B cell (primary cell): ENCODE measurements around the gene C2orf81. TPM values are rescaled to one million over a fixed set of nuclear protein-coding genes. Genes with fewer than 3 reads are reported as not detected.
A peak's percentile ranks its signal among the peaks of the same experiment; 100 is the strongest.
"Not testable (repeated sequence)": the region's sequence is repeated elsewhere in the genome, so short reads cannot be mapped to it uniquely, and the experiment has no call there.

Source experiments
- ATAC-seq: fragments of 200-7000 bp; cut with Tn5 transposase; one replicate; pipeline ENCODE4 v1.10.0; 2021; ENCODE audit warnings: low read depth, mild to moderate bottlenecking, moderate number of reproducible peaks, moderate library complexity
- CTCF ChIA-PET: fragments of 350-600 bp; sonication (Branson Sonifier 250); formaldehyde crosslinking; loops from one replicate; lab custom pipeline; 2021; ENCODE audit warnings: antibody characterized with exemption, inconsistent platforms; lab: Charles Lee
- POLR2A ChIA-PET: fragments of 350-600 bp; sonication (Branson Sonifier 250); formaldehyde crosslinking; loops from one replicate; lab custom pipeline; 2021; ENCODE audit warnings: antibody characterized with exemption; lab: Charles Lee
- DNase-seq: peaks from one replicate; pipeline ENCODE4 v3.0.0; 2013
- H2AFZ ChIP-seq: 2 replicates; pipeline ENCODE4 v1.6.1; 2012; ENCODE audit warnings: mild to moderate bottlenecking, low read depth, low read length; ENCODE audit not compliant: insufficient read depth, poor library complexity, severe bottlenecking
- H3K27ac ChIP-seq, 2 donors: 1 replicate in 1 of 2; 2 replicates in 1 of 2; pipeline ENCODE4 v1.5.1; 2012 to 2013; ENCODE audit warnings: low read length in 2 of 2, mild to moderate bottlenecking in 2 of 2, moderate library complexity in 1 of 2
- H3K27me3 ChIP-seq, 4 experiments: fragments of 200-600 bp in 1 of 4; sonication (generic) in 1 of 4; replicated peaks in 1 of 4; 1 replicate in 2 of 4; 2 replicates in 2 of 4; pipeline versions ENCODE4 v1.6.1 to v1.7.0; 2013 to 2016; ENCODE audit warnings: low read length in 3 of 4, mild to moderate bottlenecking in 2 of 4, mixed read lengths in 1 of 4, moderate library complexity in 1 of 4; ENCODE audit not compliant: insufficient read depth in 4 of 4, control insufficient read depth in 3 of 4; ENCODE audit errors: control extremely low read depth in 1 of 4
- H3K36me3 ChIP-seq, 2 experiments: replicated peaks in 1 of 2; 1 replicate in 1 of 2; 2 replicates in 1 of 2; pipeline versions ENCODE4 v1.6.1 to v1.7.1; 2013; ENCODE audit warnings: low read length in 1 of 2; ENCODE audit not compliant: insufficient read depth in 2 of 2, control insufficient read depth in 1 of 2; ENCODE audit errors: control extremely low read depth in 1 of 2, extremely low read depth in 1 of 2
- H3K4me1 ChIP-seq, 2 donors: fragments of 200-600 bp in 1 of 2; sonication (generic) in 1 of 2; 1 replicate in 1 of 2; 2 replicates in 1 of 2; pipeline versions ENCODE4 v1.5.1 to v1.6.1; 2013 to 2017; ENCODE audit warnings: low read length in 2 of 2; ENCODE audit not compliant: control insufficient read depth in 2 of 2, insufficient read depth in 2 of 2
- H3K4me2 ChIP-seq: replicated peaks from 2 replicates; pipeline ENCODE3; 2012; ENCODE audit warnings: mild to moderate bottlenecking, low read depth, low read length; ENCODE audit not compliant: poor library complexity, severe bottlenecking
- H3K4me3 ChIP-seq, 5 experiments: fragments of 200-600 bp in 1 of 5; sonication (generic) in 1 of 5; 1 replicate in 3 of 5; 2 replicates in 2 of 5; pipeline versions ENCODE4 v1.5.1 to v1.7.0; 2011 to 2016; ENCODE audit warnings: low read length in 4 of 5, mild to moderate bottlenecking in 4 of 5, low read depth in 2 of 5, control low read depth in 1 of 5, moderate library complexity in 1 of 5; ENCODE audit not compliant: insufficient read depth in 1 of 5; ENCODE audit errors: control extremely low read depth in 1 of 5, extremely low read depth in 1 of 5
- H3K79me2 ChIP-seq: fragments of 200-600 bp; sonication (generic); one replicate; pipeline ENCODE4 v1.6.0; 2016; ENCODE audit warnings: low read length; ENCODE audit not compliant: control insufficient read depth, insufficient read depth
- H3K9ac ChIP-seq: fragments of 200-600 bp; sonication (generic); 2 replicates; pipeline ENCODE4 v1.6.1; 2017; ENCODE audit warnings: mild to moderate bottlenecking, low read length, moderate library complexity
- H3K9me3 ChIP-seq, 3 donors: one replicate each; pipeline versions ENCODE4 v1.6.1 to v1.7.1; 2013; ENCODE audit warnings: low read length in 2 of 3; ENCODE audit not compliant: control insufficient read depth in 2 of 3, insufficient read depth in 1 of 3; ENCODE audit errors: control extremely low read depth in 1 of 3
- H4K20me1 ChIP-seq: 2 replicates; pipeline ENCODE4 v1.6.0; 2012; ENCODE audit warnings: mild to moderate bottlenecking, low read length; ENCODE audit not compliant: insufficient read depth, control insufficient read depth, poor library complexity, severe bottlenecking
- H3K27ac Mint-ChIP-seq: one replicate; pipeline ENCODE4 v1.8.0; 2021; ENCODE audit warnings: mixed read lengths
- H3K27me3 Mint-ChIP-seq: one replicate; pipeline ENCODE4 v1.8.0; 2021; ENCODE audit warnings: mixed read lengths
- H3K4me1 Mint-ChIP-seq: one replicate; pipeline ENCODE4 v1.8.0; 2021; ENCODE audit warnings: mixed read lengths
- H3K4me3 Mint-ChIP-seq: one replicate; pipeline ENCODE4 v1.8.0; 2021; ENCODE audit warnings: mixed read lengths
- H3K9me3 Mint-ChIP-seq: one replicate; pipeline ENCODE4 v1.8.0; 2022; ENCODE audit warnings: mixed read lengths; ENCODE audit not compliant: insufficient read depth
- CTCF ChIP-seq: fragments of 200-600 bp; IDR thresholded peaks from one replicate; pipeline ENCODE4 v1.8.0; 2022; ENCODE audit warnings: antibody characterized with exemption, mild to moderate bottlenecking
- EZH2 ChIP-seq: IDR thresholded peaks from 2 replicates; pipeline ENCODE4 v1.6.1; 2012; ENCODE audit warnings: borderline replicate concordance, low read depth, mild to moderate bottlenecking, moderate library complexity, low read length; ENCODE audit not compliant: insufficient read depth, poor library complexity, severe bottlenecking
- WGBS: methylation state at CpG from one replicate; pipeline ENCODE4 v1.1.5; 2013; ENCODE audit warnings: missing lambda C conversion rate; ENCODE audit not compliant: insufficient coverage; 5-methylcytosine and 5-hydroxymethylcytosine counted together
- intact Hi-C: fragments of 100-400 bp; cut with micrococcal nuclease; formaldehyde crosslinking; loops from one replicate; pipeline ENCODE4 v1.10.0; 2022
- polyA plus RNA-seq: library from polyadenylated mRNA; depleted of rRNA; stranded (reverse); fragments of >200 nt; gene quantifications from 2 replicates; pipeline ENCODE4 v1.2.3, GENCODE V29; 2012
- total RNA-seq, 2 donors: library from RNA; stranded (reverse); fragments of 120-200 nt in 1 of 2; gene quantifications; 1 replicate in 1 of 2; 2 replicates in 1 of 2; pipeline versions ENCODE4 v1.2.3 to v1.2.4, GENCODE V29; 2013 to 2022

C2orf81 gene
- total and polyA plus RNA-seq, 2 donors (not counting 1 experiment from before 2014, with no cell fraction given): 5.4 to 8.6 TPM

DNA sequence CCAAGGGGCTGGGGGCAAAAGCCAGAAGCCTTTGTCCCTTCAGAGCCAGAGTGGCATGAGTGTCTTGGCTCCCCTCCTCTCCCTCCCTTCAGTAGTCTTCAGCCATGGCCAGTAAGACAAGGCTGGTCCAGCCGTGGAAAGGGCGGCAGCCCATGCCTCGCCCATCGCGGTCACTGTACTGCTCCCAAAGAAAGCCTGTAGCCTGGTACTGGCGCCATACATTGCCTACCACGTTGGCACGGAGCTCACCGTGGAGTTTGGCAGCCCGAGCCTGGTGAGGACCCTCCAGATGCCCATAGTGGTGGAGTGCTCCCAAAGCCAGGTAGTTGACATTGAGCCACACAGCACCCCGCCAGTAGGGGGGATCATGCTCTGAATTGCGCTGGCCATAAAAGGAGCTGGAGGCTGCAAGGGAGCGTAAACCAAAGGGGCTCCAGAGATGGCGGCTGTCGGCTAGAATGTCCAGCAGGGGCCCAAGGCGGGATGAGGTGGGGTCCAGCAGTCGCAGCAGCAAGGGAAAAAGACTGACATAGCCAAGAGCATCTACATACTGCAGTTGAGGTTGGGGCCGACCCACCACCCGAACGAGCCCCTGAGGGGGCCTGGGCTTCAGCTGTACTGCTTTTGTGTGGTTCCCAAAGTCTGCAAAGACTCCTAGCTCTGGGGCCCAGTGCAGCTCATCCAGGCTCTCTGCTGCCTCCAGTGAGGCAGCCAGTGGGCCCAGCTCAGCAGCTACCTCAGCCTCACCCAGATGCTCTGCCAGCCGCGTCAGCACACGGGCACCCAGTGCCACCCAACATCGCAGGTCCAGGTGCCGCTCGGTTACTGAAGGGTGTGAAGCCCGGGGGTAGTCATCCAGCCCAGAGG, 40.0 kb upstream of the C2orf81 start:
- Histone ChIP-seq H3K4me2 (no peak overlapping the region), H3K4me3 (no peak overlapping the region), H3K27me3 (no peaks in the 10 kb centered on the region), H3K36me3 (peaks cover 0 to 20% of the 10 kb centered on the region in 2 experiments), H4K20me1 (peaks cover 16% of the 10 kb centered on the region), H3K9me3 (no peaks in the 10 kb centered on the region), H3K27ac (no peak overlapping the region), H3K9ac (no peak overlapping the region), H2AFZ (no peak overlapping the region), H3K4me1 (peaks cover 27 to 37% of the 10 kb centered on the region in 2 donors), H3K79me2 (peaks cover 44% of the 10 kb centered on the region)
- ChIA-PET POLR2A (interaction anchor here (0.5 to 0.6 kb wide), 2 partner anchors 12 to 280 kb away, joined by 3 to 8 read pairs; no protein-coding TSS in a partner anchor), CTCF (no interaction called here)
- Mint-ChIP-seq H3K27me3 (no peaks in the 10 kb centered on the region), H3K27ac (peak overlapping the region; percentile 65), H3K9me3 (no peaks in the 10 kb centered on the region), H3K4me3 (no peak overlapping the region), H3K4me1 (peaks cover 51% of the 10 kb centered on the region)
- TF ChIP-seq CTCF: no peak
- no peak for TF ChIP-seq EZH2
- ATAC-seq (no peak), DNase-seq (peak; percentile 17)
- 95% methylated on average over 23 of the region's 27 CpGs for WGBS
- intact Hi-C loops: no loop called here

GRCh38 chr2:74460187-74460586, 38.8 kb upstream of the C2orf81 start:
- H3K9ac ChIP-seq, H3K27me3 Mint-ChIP-seq, H3K27me3 ChIP-seq, H2AFZ ChIP-seq, ATAC-seq, H3K27ac ChIP-seq, DNase-seq, H3K4me2 ChIP-seq, H3K9me3 ChIP-seq, H3K9me3 Mint-ChIP-seq, H3K4me3 ChIP-seq, CTCF ChIA-PET, intact Hi-C loops: not testable (repeated sequence)
- POLR2A ChIA-PET: interaction anchor here (0.6 to 6.0 kb wide), 3 partner anchors 12 to 22 kb away, joined by 3 to 63 read pairs (median 56); partner anchors contain the start of genes CCDC142, MRPL53 and TTC31
- Histone ChIP-seq H4K20me1 (peaks cover 21% of the 10 kb centered on the region), H3K36me3 (peaks cover 0 to 24% of the 10 kb centered on the region in 2 experiments), H3K4me1 (peaks cover 35 to 42% of the 10 kb centered on the region in 2 donors), H3K79me2 (peaks cover 43% of the 10 kb centered on the region)
- Mint-ChIP-seq H3K27ac (peak overlapping the region; percentile 6), H3K4me3 (peak overlapping the region; percentile 94), H3K4me1 (peaks cover 53% of the 10 kb centered on the region)
- WGBS: no CpG with 5 or more reads among the region's 10 CpGs

DNA sequence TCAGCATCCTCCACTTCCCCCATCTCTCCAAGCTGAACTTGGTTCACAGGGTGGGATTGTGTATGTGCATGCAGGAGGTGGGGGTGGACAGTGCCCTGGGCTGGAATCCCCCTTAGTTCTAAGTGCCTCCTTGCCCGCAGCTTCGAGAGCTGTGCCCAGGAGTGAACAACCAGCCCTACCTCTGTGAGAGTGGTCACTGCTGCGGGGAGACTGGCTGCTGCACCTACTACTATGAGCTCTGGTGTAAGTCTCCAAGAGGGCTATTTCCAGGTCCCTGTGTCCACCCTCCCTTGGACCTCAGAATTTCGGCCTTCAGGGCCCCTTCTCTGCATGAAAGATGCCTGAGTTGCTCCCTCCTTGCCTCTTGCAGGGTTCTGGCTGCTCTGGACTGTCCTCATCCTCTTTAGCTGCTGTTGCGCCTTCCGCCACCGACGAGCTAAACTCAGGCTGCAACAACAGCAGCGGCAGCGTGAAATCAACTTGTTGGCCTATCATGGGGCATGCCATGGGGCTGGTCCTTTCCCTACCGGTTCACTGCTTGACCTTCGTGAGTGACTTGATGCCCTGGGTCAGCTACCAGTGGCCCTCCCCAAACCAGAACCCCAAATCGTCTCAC, 38.2 kb upstream of the C2orf81 start:
- not testable (repeated sequence) for H3K9ac ChIP-seq, H3K9me3 ChIP-seq, H3K27me3 Mint-ChIP-seq, H3K27me3 ChIP-seq, H3K27ac ChIP-seq, H2AFZ ChIP-seq, H3K4me3 ChIP-seq, H3K9me3 Mint-ChIP-seq, ATAC-seq
- Histone ChIP-seq H3K4me2 (peak overlapping the region; percentile 96), H3K79me2 (peaks cover 40% of the 10 kb centered on the region), H4K20me1 (peaks cover 17% of the 10 kb centered on the region), H3K4me1 (peaks cover 35 to 43% of the 10 kb centered on the region in 2 donors), H3K36me3 (peaks cover 0 to 24% of the 10 kb centered on the region in 2 experiments)
- WGBS: 91% methylated on average over 13 of the region's 13 CpGs
- intact Hi-C loops: loop anchor here (5.0 kb wide), 1 partner anchor 282 kb away; the partner anchor contains the start of gene MOB1A
- Mint-ChIP-seq H3K4me3 (peak overlapping the region; percentile 94), H3K4me1 (peaks cover 58% of the 10 kb centered on the region), H3K27ac (peak overlapping the region; percentile 6)
- ChIA-PET POLR2A (interaction anchor here (1.1 to 6.0 kb wide), 3 partner anchors 13 to 281 kb away, joined by 4 to 63 read pairs (median 56); partner anchors contain the start of genes CCDC142, MRPL53 and TTC31), CTCF (interaction anchor here (1.5 to 5.7 kb wide), 3 partner anchors 13 to 128 kb away, joined by 6 to 54 read pairs (median 6); partner anchors contain the start of genes CCDC142, MRPL53 and TTC31)
- peak; percentile 13 for DNase-seq
